Spinal cord (tissue), 10 donors: ENCODE results near the gene ERBB4. TPM values are rescaled to one million over a fixed set of nuclear protein-coding genes. Genes with fewer than 3 reads are reported as not detected.

Experiments
- DNase-seq, 6 donors: peaks; one replicate each; pipeline versions ENCODE4 v3.0.0 to v3.0.0-alpha.2; 2013 to 2015; ENCODE audit warnings: low spot score in 6 of 6, low read depth in 4 of 6
- H3K27ac ChIP-seq: one replicate; pipeline ENCODE4 v1.5.1; 2013; ENCODE audit warnings: low read depth, low read length, control low read depth
- H3K27me3 ChIP-seq: one replicate; pipeline ENCODE4 v1.6.1; 2013; ENCODE audit warnings: low read length; ENCODE audit not compliant: control insufficient read depth, insufficient read depth
- H3K36me3 ChIP-seq: one replicate; pipeline ENCODE4 v1.6.1; 2013; ENCODE audit warnings: low read length; ENCODE audit not compliant: control insufficient read depth, insufficient read depth
- H3K4me1 ChIP-seq: one replicate; pipeline ENCODE4 v1.6.1; 2013; ENCODE audit warnings: low read length; ENCODE audit not compliant: control insufficient read depth, insufficient read depth
- H3K4me3 ChIP-seq: one replicate; pipeline ENCODE4 v1.5.1; 2013; ENCODE audit warnings: low read depth, low read length, control low read depth
- H3K9me3 ChIP-seq: one replicate; pipeline ENCODE4 v1.6.1; 2013; ENCODE audit warnings: low read length; ENCODE audit not compliant: control insufficient read depth, insufficient read depth
- WGBS: methylation state at CpG from one replicate; pipeline ENCODE4 v1.1.5; 2013; ENCODE audit warnings: missing lambda C conversion rate; ENCODE audit not compliant: insufficient coverage; 5-methylcytosine and 5-hydroxymethylcytosine counted together
- polyA plus RNA-seq, 2 donors: library from polyadenylated mRNA; unstranded; fragments of 120-200 nt; gene quantifications; one replicate each; pipeline ENCODE4 v1.2.1, GENCODE V29; 2013; ENCODE audit not compliant: insufficient read length in 2 of 2
- total RNA-seq, 2 donors: library from RNA; depleted of rRNA in 1 of 2; stranded (reverse); fragments of 120-200 nt in 1 of 2; fragments of >200 nt in 1 of 2; gene quantifications; one replicate each; pipeline versions ENCODE4 v1.2.3 to v1.2.4, GENCODE V29; 2013 to 2014
- donor health status: healthy.

The ERBB4 gene
- total and polyA plus RNA-seq, 4 donors, result 14.4 to 41.7 (median 20.8) TPM

DNA sequence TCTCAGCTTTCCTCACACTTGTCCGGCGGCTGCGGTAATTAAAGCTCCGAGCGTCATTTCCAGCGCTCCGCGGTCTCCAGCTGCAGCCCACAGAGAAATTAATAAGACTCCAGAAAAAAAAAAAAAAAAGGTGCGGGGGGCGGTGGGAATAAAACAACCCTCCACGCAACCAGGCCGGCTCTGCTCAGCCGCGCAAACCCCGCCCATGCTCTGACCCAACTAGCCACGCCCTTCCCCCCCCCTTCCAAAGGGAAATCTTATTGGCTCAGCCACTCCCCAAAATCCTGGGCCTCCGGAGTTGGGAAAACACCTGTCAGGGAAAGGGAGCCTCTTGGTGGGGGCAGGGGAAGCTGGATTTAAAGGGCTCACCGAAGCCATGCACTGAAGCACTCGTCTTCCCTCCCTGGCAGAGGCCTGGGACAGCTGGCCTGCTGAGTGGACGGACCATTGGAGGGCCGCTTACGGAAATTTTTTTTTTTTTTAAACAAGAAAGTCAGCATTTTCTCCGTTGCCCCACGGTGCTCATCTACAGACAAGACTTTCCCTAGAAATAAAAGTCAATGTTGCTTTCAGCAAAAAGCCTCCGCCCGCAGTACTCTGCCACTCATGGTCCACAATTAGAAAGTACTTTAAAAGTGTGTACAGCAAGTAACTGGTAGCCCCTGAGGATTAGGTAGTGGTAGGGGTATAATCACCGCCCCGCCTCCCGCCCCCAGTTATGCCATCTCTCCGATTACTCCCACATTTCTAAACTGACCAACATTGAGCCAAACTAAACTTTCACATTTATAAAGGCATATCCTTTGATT is 674 bp upstream of the ERBB4 start:
- 0% methylated on average over 4 of the region's 30 CpGs for WGBS
- no peaks in the 10 kb centered on the region for H3K27me3 ChIP-seq
- peak overlapping the region; percentile 83 for H3K27ac ChIP-seq
- H3K9me3 ChIP-seq, result no peaks in the 10 kb centered on the region
- H3K4me1 ChIP-seq, result peaks cover 23% of the 10 kb centered on the region
- DNase-seq, result peak in 4 of 6 donors; percentile 53 to 90 (median 74)
- H3K4me3 ChIP-seq, result peak overlapping the region; percentile 87
- no peaks in the 10 kb centered on the region for H3K36me3 ChIP-seq

DNA sequence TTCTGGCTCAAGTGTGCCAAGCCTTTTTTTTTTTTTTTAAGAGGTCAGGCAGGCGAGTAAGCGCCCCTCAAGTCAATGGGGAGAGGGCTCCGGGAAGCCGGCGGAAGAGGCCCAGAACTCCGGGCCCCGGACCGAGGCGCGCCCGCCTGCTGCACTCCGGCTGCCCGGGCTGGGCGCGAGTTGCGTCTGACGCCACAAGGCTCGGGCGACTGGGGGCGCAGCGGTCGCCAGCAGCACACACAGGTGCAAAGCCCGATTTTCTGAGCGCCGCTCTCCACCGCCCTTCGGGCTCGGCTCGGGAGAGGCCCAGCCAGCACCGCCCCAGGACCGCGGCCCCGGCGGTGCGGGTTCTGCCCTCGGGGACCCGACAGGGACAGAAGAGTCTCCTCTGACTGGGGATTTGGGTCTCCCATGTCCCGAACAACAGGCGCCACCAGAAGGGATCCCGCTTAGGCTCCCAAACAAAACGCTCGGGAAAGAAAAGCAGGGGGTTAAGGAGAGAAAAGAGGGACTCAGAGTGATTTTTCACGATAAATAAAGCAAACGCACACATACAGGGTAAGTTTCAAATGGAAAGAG is 787 bp downstream of the ERBB4 start:
- peak in 2 of 6 donors; percentile 59 to 68 for DNase-seq
- WGBS, result 0% methylated on average over 41 of the region's 44 CpGs
- Histone ChIP-seq H3K4me3 (peak overlapping the region; percentile 87), H3K4me1 (peaks cover 23% of the 10 kb centered on the region), H3K27ac (peak overlapping the region; percentile 91), H3K27me3 (no peaks in the 10 kb centered on the region), H3K36me3 (no peaks in the 10 kb centered on the region), H3K9me3 (no peaks in the 10 kb centered on the region)

DNA sequence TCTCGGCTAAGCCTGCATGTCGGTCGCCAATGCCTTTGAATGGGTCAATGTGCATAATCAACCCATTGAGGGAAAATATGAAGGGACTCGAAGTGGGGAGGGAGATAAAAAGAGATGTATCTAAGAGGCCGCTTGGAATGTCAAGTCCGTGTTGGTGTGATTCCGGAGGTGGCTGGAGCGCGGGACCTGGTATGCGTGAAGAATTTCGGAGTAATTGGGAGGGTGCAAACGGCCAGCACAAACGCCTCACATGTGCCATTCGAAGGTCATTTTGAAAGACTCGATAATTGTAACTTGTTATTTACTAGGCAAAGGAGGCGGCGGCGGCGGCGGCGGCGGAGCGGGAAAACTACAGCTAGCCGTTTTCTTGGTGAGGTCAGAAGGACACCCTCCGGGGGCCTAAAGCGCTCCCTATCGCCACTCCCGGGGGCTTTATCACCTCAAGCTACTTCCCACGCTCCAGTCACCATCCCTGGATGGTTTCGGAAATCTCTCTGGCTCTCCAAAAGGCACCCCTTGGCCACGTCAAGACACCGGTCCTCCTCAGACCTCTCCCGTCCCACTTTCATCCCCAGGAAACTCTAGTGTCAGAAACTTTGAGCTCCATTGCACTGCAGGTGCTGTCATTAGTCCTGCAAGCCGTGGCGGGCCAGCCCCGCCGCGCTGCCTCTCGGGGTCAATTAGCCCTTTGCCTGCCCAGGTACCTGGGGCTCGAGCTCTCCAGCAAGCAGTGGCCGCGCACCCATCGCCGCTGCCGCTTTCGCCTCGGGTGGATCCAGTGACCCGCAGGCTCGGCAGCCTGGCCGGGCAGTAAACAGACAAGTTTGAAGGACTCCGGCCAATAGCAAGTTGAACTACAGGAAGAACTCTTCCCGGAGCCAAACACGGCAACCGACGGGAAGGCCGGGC is 1.5 kb downstream of the ERBB4 start:
- H3K4me3 ChIP-seq, result peak overlapping the region; percentile 87
- peak in 3 of 6 donors; percentile 26 to 61 (median 54) for DNase-seq
- H3K27ac ChIP-seq, result peak overlapping the region; percentile 91
- H3K27me3 ChIP-seq, result no peaks in the 10 kb centered on the region
- under 1% methylated on average over 56 of the region's 56 CpGs for WGBS
- H3K9me3 ChIP-seq, result no peaks in the 10 kb centered on the region
- peaks cover 26% of the 10 kb centered on the region for H3K4me1 ChIP-seq
- no peaks in the 10 kb centered on the region for H3K36me3 ChIP-seq

DNA sequence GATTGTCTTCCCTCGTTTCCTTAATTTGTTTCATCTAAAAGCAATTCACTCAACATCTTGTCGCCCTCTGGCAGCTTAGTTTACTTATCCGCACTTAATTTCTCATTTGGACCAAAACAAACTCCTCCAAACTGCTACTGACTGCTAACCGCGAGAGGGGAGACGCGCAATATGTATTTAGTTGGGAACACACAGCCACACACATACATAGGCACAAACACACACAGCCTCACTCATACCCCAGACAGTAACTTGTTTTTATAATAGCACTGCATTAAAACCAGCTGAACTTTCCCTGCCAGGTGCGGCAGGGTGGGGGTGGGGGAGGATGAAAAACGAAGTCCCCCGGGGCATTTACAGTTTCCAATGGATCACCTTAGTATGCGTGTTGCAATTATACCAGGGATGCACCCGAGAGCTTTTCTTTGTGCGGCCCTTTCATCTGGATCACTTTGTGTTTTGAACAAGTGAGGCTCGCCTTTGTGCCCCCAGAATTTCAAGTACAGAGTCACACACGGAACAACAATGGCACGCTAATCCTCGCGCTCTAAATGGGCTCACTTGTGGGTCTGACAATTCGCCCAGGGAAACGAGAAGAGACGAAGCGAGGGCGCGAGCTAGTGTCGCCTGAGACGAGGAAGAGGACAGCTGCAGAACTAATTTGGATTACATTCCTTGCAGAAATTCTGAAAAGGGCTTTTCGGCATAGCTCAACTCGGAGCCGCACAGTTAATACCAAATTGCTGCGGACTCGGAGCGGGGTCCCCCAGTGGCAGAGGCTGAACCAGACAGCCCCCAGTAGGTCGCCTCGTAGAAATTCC is 2.4 kb downstream of the ERBB4 start:
- Histone ChIP-seq H3K27me3 (no peaks in the 10 kb centered on the region), H3K4me3 (peak overlapping the region; percentile 87), H3K27ac (peak overlapping the region; percentile 91), H3K9me3 (no peaks in the 10 kb centered on the region), H3K4me1 (peaks cover 26% of the 10 kb centered on the region), H3K36me3 (no peaks in the 10 kb centered on the region)
- peak in 4 of 6 donors; percentile 48 to 92 (median 67) for DNase-seq
- WGBS, result under 1% methylated on average over 30 of the region's 34 CpGs

DNA sequence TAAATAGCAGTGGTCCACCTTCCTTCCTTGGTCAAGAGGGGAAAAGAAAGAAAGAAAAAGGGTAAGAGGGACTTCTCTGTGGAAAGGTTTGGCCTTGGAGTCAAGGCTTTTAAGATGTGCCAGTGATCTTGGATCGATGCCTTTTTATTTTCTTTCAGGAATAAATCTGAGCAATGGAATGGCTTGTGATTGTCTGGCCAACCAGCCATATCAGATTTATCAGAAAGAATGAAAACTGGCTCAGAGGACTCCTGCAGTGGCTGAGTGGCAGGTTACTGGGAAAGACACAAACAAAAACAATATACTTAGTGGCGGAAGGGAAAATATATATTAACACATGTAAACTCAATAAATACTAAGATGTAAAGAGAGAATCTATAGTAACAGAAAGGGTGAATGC is 4.3 kb downstream of the ERBB4 start:
- Histone ChIP-seq H3K27me3 (no peaks in the 10 kb centered on the region), H3K4me3 (no peak overlapping the region), H3K36me3 (no peaks in the 10 kb centered on the region), H3K9me3 (no peaks in the 10 kb centered on the region), H3K4me1 (peaks cover 23% of the 10 kb centered on the region), H3K27ac (no peak overlapping the region)
- peak in 2 of 6 donors; percentile 26 to 53 for DNase-seq
- WGBS, result 14% methylated on average over 1 of the region's 2 CpGs

DNA sequence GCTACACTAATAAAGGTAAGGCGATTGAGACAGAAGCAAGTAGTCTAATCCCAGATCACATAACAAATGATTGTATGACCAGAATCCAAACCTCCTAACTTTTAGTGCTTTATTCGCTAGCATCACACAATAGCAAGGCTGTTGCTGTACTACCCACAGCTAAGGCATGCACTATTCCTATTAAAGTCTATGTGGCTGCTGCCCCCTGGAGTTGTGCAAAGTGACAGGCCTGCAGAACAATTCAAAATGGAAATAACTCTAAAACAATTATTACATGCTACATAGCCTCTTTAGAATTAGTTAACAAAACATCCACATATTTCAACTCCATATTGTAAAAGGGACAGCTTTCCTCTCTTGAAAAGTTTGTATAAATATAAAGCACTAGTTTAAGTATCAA is 6.0 kb downstream of the ERBB4 start:
- Histone ChIP-seq H3K4me1 (peaks cover 18% of the 10 kb centered on the region), H3K9me3 (no peaks in the 10 kb centered on the region), H3K36me3 (no peaks in the 10 kb centered on the region), H3K4me3 (no peak overlapping the region), H3K27ac (no peak overlapping the region), H3K27me3 (no peaks in the 10 kb centered on the region)
- 38% methylated on average over 1 of the region's 2 CpGs for WGBS
- peak in 3 of 6 donors; percentile 29 to 89 (median 31) for DNase-seq

DNA sequence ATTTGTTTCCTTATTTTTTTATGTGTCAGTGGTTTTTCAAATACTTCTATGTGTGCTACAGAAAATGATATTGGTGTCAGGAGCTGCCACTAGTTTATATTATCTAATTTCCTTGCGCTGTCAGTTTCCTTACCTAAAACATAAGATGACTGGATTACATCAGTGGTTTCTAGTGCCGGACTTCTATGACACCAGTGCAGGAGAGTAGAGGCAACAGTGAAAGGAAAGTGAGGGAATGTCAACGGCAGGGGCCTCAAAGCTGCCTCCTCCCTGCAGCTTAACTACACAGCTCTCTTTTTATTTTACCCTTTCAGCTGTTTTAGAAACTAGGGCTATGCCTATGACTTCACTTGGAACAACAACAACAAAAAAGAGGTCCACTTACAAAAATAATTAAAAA is 6.5 kb downstream of the ERBB4 start:
- Histone ChIP-seq H3K27ac (no peak overlapping the region), H3K4me3 (no peak overlapping the region), H3K4me1 (peaks cover 13% of the 10 kb centered on the region), H3K27me3 (no peaks in the 10 kb centered on the region), H3K36me3 (no peaks in the 10 kb centered on the region), H3K9me3 (no peaks in the 10 kb centered on the region)
- peak in 1 of 6 donors; percentile 47 for DNase-seq
- WGBS, result no CpG with 5 or more reads among the region's 3 CpGs

DNA sequence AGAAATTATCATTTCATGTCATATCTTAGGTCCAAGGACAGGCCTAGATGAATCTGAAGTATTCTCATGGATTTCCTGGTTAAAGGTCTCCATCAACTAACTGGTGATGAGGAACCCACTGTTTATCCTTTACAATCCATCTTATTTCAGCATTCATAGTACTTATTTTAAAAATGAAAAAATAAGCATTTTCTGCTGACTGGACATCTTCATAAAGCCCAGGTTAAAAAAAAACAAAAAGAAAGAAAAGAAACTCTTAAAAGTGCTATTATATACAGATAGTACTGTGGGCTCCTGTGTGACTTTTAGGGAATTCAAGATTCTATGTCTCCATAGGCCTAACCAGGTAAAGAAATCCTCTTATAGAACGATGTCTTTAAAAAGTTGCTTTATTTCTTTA is 7.1 kb downstream of the ERBB4 start:
- no peak overlapping the region for H3K4me3 ChIP-seq
- H3K9me3 ChIP-seq, result no peaks in the 10 kb centered on the region
- H3K4me1 ChIP-seq, result peaks cover 7% of the 10 kb centered on the region
- WGBS, result no CpG with 5 or more reads among the region's 1 CpG
- H3K27ac ChIP-seq, result no peak overlapping the region
- H3K36me3 ChIP-seq, result no peaks in the 10 kb centered on the region
- no peak for DNase-seq
- H3K27me3 ChIP-seq, result no peaks in the 10 kb centered on the region

DNA sequence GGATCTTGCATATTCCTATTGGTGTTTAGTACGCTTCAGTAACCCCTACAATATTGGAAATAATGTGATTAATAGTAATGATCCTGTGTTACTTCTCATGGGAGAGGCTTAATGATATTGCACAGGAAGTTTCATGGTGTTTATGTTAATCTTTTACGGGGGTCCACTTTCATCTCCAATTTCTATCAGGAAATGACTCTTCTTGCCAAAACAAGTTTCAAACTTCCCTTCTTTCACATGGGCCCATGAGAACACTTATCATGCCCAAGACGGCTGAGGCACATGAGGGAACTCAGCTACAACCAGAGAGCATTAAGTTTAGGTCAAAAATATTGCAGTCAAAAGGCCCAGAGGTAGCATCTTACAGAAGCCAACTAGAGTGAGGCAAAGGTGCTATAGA is 7.6 kb downstream of the ERBB4 start:
- DNase-seq, result no peak
- no peak overlapping the region for H3K4me3 ChIP-seq
- peaks cover 2% of the 10 kb centered on the region for H3K4me1 ChIP-seq
- no CpG with 5 or more reads among the region's 3 CpGs for WGBS
- H3K27me3 ChIP-seq, result no peaks in the 10 kb centered on the region
- no peak overlapping the region for H3K27ac ChIP-seq
- H3K36me3 ChIP-seq, result no peaks in the 10 kb centered on the region
- H3K9me3 ChIP-seq, result no peaks in the 10 kb centered on the region
